OCI-LY3 (cell line): ENCODE measurements around the gene SPESP1.

Experiments
- EZH2phosphoT487 ChIP-seq: fragments of 200-600 bp; shearing (Covaris generic); IDR thresholded peaks from 2 replicates; pipeline ENCODE4 v1.6.1; 2018; ENCODE audit warnings: antibody characterized with exemption, mixed run types, low read depth
- TF ChIP-seq, protein P1 (sequence below): fragments of 200-600, 300-600 bp; sonication (generic); IDR thresholded peaks from 2 replicates; pipeline ENCODE4 v1.5.1; 2014; ENCODE audit warnings: antibody characterized with exemption, low read length, low read depth

DNA sequence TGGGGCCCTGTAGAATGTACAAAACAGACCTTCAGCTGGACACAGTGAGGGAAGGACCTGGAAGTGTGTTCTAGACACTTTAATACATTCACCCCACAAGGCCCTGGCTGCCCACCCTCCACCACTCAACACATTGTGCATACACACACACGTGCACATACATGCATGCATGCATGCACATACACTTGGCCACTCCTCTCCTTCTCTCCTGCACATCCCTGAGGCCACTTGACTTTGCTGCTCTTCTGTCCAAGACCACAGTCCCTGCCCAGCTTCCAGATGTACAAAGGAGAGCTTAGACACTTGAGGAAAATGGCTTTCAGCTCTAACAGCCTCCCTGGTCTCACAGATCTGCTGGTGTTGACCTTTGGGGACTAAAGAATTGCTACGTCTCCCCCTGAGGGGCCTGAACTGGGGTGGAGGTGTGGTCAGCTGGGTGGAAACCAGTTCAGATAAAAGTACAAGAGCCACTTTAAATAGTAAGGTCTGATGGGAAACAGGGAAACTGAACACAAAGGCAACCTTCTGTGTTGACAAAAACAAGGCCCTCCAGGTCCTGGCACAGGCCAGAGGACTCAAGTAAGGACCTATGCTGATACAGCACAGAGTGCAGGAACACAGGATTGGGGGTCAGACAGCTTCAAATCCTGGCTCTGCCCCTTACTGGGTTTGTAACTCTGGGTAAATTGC is 59.4 kb downstream of the SPESP1 start:
- no peak for TF ChIP-seq EZH2phosphoT487
- TF ChIP-seq, protein P1, sequence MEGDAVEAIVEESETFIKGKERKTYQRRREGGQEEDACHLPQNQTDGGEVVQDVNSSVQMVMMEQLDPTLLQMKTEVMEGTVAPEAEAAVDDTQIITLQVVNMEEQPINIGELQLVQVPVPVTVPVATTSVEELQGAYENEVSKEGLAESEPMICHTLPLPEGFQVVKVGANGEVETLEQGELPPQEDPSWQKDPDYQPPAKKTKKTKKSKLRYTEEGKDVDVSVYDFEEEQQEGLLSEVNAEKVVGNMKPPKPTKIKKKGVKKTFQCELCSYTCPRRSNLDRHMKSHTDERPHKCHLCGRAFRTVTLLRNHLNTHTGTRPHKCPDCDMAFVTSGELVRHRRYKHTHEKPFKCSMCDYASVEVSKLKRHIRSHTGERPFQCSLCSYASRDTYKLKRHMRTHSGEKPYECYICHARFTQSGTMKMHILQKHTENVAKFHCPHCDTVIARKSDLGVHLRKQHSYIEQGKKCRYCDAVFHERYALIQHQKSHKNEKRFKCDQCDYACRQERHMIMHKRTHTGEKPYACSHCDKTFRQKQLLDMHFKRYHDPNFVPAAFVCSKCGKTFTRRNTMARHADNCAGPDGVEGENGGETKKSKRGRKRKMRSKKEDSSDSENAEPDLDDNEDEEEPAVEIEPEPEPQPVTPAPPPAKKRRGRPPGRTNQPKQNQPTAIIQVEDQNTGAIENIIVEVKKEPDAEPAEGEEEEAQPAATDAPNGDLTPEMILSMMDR: no peak
